Measurements from ENCODE around the gene ARHGEF37. TPM values are rescaled to one million over a fixed set of nuclear protein-coding genes. Genes with fewer than 3 reads are reported as not detected.
"Not testable (repeated sequence)": the region's sequence is repeated elsewhere in the genome, so short reads cannot be mapped to it uniquely, and the experiment has no call there.

ARHGEF37 gene
- total and polyA plus RNA-seq, 2 donors from 2014 or later = 6.9 to 21.8 TPM

DNA sequence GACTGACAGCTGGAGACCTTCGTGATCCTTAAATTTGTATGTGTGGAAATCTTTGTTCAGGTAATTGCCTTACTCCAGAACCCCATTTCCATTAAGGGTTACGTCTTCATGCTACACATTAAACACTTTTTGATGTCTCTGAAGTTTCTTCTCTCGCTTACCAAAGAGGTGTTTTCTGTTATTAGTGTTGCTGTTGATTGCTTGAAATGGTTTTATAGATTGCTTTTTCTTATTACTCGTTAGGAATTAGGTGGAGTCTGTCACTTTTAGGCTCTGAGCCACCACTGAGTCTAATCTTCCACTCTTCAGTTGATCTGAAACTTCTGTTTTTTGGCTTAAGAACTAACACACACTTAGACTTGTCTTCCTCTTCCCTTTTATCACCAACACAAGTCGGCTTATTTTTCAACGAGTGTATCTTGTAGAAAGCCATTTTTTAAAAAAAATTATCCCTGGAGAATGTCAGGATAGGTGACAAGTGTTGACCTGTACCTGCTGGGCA, 86.6 kb downstream of the ARHGEF37 start:
- intact Hi-C loops (cut with DNase I) = no loop called here
- Histone ChIP-seq H3K9me3 (ENCODE audit: control insufficient read depth in 2 of 3, insufficient read depth in 1 of 3, low read length in 3 of 3) (no peaks in the 10 kb centered on the region), H3K4me3 (ENCODE audit: low read length in 3 of 3) (no peak overlapping the region), H3K27ac (ENCODE audit: low read depth in 2 of 2, low read length in 2 of 2) (no peak overlapping the region), H3K9ac (ENCODE audit: low read length in 3 of 3) (no peak overlapping the region), H3K36me3 (ENCODE audit: control insufficient read depth in 2 of 3, insufficient read depth in 3 of 3, low read length in 3 of 3) (no peaks in the 10 kb centered on the region), H3K4me1 (ENCODE audit: control insufficient read depth in 2 of 3, insufficient read depth in 2 of 3, low read depth in 1 of 3, low read length in 3 of 3) (peaks cover 0 to 6% (median 0%) of the 10 kb centered on the region in 3 donors), H3K27me3 (ENCODE audit: control insufficient read depth, insufficient read depth, low read length) (no peaks in the 10 kb centered on the region)
- TF ChIP-seq, protein P1, sequence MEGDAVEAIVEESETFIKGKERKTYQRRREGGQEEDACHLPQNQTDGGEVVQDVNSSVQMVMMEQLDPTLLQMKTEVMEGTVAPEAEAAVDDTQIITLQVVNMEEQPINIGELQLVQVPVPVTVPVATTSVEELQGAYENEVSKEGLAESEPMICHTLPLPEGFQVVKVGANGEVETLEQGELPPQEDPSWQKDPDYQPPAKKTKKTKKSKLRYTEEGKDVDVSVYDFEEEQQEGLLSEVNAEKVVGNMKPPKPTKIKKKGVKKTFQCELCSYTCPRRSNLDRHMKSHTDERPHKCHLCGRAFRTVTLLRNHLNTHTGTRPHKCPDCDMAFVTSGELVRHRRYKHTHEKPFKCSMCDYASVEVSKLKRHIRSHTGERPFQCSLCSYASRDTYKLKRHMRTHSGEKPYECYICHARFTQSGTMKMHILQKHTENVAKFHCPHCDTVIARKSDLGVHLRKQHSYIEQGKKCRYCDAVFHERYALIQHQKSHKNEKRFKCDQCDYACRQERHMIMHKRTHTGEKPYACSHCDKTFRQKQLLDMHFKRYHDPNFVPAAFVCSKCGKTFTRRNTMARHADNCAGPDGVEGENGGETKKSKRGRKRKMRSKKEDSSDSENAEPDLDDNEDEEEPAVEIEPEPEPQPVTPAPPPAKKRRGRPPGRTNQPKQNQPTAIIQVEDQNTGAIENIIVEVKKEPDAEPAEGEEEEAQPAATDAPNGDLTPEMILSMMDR (IDR thresholded peaks at IDR 0.05; ENCODE audit: borderline replicate concordance, extremely low read depth, insufficient read depth) = no peak
- DNase-seq (no peak), FAIRE-seq (no peak)

DNA sequence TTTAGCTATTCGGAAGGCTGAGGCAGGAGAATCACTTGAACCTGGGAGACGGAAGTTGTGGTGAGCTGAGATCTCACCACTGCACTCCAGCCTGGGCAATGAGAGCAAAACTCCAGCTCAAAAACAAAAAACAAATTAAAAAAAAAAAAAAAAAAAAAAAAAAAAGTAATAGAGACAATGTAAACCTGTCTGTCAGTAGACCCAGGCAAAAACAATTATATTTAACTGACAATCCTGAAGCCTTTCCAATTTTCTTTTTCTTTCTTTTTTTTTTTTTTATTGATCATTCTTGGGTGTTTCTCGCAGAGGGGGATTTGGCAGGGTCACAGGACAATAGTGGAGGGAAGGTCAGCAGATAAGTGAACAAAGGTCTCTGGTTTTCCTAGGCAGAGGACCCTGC, 88.0 kb downstream of the ARHGEF37 start:
- H3K9ac ChIP-seq (ENCODE audit: low read length in 3 of 3); H3K36me3 ChIP-seq (ENCODE audit: control insufficient read depth in 2 of 3, insufficient read depth in 3 of 3, low read length in 3 of 3); H3K9me3 ChIP-seq (ENCODE audit: control insufficient read depth in 2 of 3, insufficient read depth in 1 of 3, low read length in 3 of 3); DNase-seq; FAIRE-seq; intact Hi-C loops (cut with DNase I); H3K4me1 ChIP-seq (ENCODE audit: control insufficient read depth in 2 of 3, insufficient read depth in 2 of 3, low read depth in 1 of 3, low read length in 3 of 3); H3K27me3 ChIP-seq (ENCODE audit: control insufficient read depth, insufficient read depth, low read length); H3K4me3 ChIP-seq (ENCODE audit: low read length in 3 of 3); H3K27ac ChIP-seq (ENCODE audit: low read depth in 2 of 2, low read length in 2 of 2): not testable (repeated sequence)

DNA sequence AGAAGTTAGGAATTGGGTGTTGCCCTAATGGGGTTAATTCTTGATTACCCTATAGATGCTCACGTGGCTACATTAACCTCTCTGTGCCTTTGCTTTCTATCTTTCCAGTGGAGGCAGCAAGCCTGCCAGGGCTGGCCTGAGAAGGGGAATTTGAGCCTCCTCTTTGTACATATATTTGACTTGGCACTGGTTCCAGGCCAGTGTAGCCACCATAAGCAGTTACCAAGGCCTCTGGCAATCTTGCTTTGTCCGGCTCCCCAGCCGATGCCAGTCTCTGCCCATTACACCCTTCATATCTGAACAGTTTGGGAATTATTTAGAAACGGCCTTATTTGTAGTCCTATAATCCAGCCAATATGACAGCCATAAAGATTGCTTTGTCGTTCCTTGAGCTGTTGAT, 90.2 kb downstream of the ARHGEF37 start:
- H3K4me1 ChIP-seq (ENCODE audit: control insufficient read depth in 2 of 3, insufficient read depth in 2 of 3, low read depth in 1 of 3, low read length in 3 of 3) = peaks cover 0 to 9% (median 6%) of the 10 kb centered on the region in 3 donors
- no peak overlapping the region for H3K4me3 ChIP-seq (ENCODE audit: low read length in 3 of 3)
- H3K9ac ChIP-seq (ENCODE audit: low read length in 3 of 3) = no peak overlapping the region
- H3K36me3 ChIP-seq (ENCODE audit: control insufficient read depth in 2 of 3, insufficient read depth in 3 of 3, low read length in 3 of 3) = no peaks in the 10 kb centered on the region
- DNase-seq = no peak
- TF ChIP-seq, protein P1 (IDR thresholded peaks at IDR 0.05; ENCODE audit: borderline replicate concordance, extremely low read depth, insufficient read depth) = no peak
- intact Hi-C loops (cut with DNase I) = no loop called here
- no peaks in the 10 kb centered on the region for H3K27me3 ChIP-seq (ENCODE audit: control insufficient read depth, insufficient read depth, low read length)
- FAIRE-seq = no peak
- no peak overlapping the region for H3K27ac ChIP-seq (ENCODE audit: low read depth in 2 of 2, low read length in 2 of 2)
- no peaks in the 10 kb centered on the region for H3K9me3 ChIP-seq (ENCODE audit: control insufficient read depth in 2 of 3, insufficient read depth in 1 of 3, low read length in 3 of 3)

DNA sequence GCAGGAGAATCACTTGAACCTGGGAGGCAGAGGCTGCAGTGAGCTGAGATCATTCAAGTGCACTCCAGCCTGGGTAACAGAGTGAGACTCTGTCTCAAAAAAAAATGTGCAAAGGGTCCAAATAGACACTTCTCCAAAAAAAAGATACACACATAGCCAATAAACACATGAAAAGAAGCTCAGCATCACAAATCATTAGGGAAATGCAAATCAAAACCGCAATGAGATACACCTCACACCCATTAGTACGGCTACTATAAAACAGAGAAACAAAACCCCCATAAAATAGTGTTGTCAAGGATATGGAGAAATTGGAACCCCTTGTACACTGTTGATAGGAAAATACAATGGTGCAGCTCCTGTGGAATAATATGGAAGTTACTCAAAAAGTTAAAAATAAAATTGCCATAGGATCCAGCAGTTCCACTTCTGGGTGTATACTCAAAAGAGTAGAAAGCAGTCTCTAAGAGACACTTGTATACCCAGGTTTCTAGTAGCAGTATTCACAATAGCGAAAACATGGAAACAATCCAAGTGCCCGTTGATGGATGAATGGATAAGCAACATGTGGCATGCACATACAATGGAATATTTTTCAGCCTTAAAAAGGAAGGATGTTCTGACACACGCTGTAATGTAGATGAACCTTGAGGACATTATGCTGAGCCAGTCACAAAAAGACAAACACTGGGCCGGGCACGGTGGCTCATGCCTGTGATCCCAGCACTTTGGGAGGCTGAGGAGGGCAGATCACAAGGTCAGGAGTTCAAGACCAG, 91.6 kb downstream of the ARHGEF37 start:
- Histone ChIP-seq H3K27me3 (ENCODE audit: control insufficient read depth, insufficient read depth, low read length) (no peaks in the 10 kb centered on the region), H3K4me3 (ENCODE audit: low read length in 3 of 3) (no peak overlapping the region), H3K9me3 (ENCODE audit: control insufficient read depth in 2 of 3, insufficient read depth in 1 of 3, low read length in 3 of 3) (no peaks in the 10 kb centered on the region), H3K27ac (ENCODE audit: low read depth in 2 of 2, low read length in 2 of 2) (no peak overlapping the region), H3K4me1 (ENCODE audit: control insufficient read depth in 2 of 3, insufficient read depth in 2 of 3, low read depth in 1 of 3, low read length in 3 of 3) (peaks cover 0 to 9% (median 3%) of the 10 kb centered on the region in 3 donors), H3K9ac (ENCODE audit: low read length in 3 of 3) (no peak overlapping the region), H3K36me3 (ENCODE audit: control insufficient read depth in 2 of 3, insufficient read depth in 3 of 3, low read length in 3 of 3) (no peaks in the 10 kb centered on the region)
- DNase-seq (no peak), FAIRE-seq (no peak)
- intact Hi-C loops (cut with DNase I) = no loop called here
- TF ChIP-seq, protein P1 (IDR thresholded peaks at IDR 0.05; ENCODE audit: borderline replicate concordance, extremely low read depth, insufficient read depth) = no peak
